Occipital lobe (tissue), 2 donors: ENCODE results near the gene SND1. TPM values are rescaled to one million over a fixed set of nuclear protein-coding genes. Genes with fewer than 3 reads are reported as not detected.

Experiments
- DNase-seq: peaks from one replicate; lab custom pipeline; 2025; lab: John Stamatoyannopoulos, UW
- total RNA-seq: library from RNA; depleted of rRNA; stranded (reverse); fragments of >200 nt; gene quantifications from one replicate; pipeline ENCODE4 v1.2.3, GENCODE V29; 2014

The SND1 gene
- total RNA-seq, 1 donor from 2014 or later: 65.8 TPM

GRCh38 chr7:127766831-127767459 is 115.0 kb downstream of the SND1 start:
- no peak for DNase-seq

- DNase-seq: no peak
Observed at GRCh38 chr7:127768241-127768640, 116.2 kb downstream of the SND1 start.

GRCh38 chr7:127769137-127769536 is 117.1 kb downstream of the SND1 start:
- no peak for DNase-seq

- DNase-seq: no peak
Observed at GRCh38 chr7:127769696-127770400, 117.9 kb downstream of the SND1 start.

- DNase-seq: no peak
Observed at GRCh38 chr7:127770885-127771284, 118.9 kb downstream of the SND1 start.

- DNase-seq: no peak
Observed at GRCh38 chr7:127771707-127772106, 119.7 kb downstream of the SND1 start.

- DNase-seq: no peak
Observed at GRCh38 chr7:127776776-127777386, 124.9 kb downstream of the SND1 start.

- DNase-seq: no peak
Observed at GRCh38 chr7:127780489-127780888, 128.5 kb downstream of the SND1 start.

- no peak for DNase-seq
Observed at GRCh38 chr7:127781081-127781480, 129.1 kb downstream of the SND1 start.

GRCh38 chr7:127782075-127782474 is 130.1 kb downstream of the SND1 start:
- no peak for DNase-seq

GRCh38 chr7:127782654-127783559 is 130.9 kb downstream of the SND1 start:
- DNase-seq: no peak

- no peak for DNase-seq
Observed at GRCh38 chr7:127786184-127786583, 134.2 kb downstream of the SND1 start.

GRCh38 chr7:127789031-127789430 is 137.0 kb downstream of the SND1 start:
- DNase-seq: no peak

- no peak for DNase-seq
Observed at GRCh38 chr7:127791446-127792189, 139.6 kb downstream of the SND1 start.

- DNase-seq: no peak
Observed at GRCh38 chr7:127792528-127793342, 140.7 kb downstream of the SND1 start.

- DNase-seq: no peak
Observed at GRCh38 chr7:127793582-127793981, 141.6 kb downstream of the SND1 start.

GRCh38 chr7:127794136-127794535 is 142.1 kb downstream of the SND1 start:
- no peak for DNase-seq

- DNase-seq: peak; percentile 13
Observed at GRCh38 chr7:127794551-127794950, 142.6 kb downstream of the SND1 start.

GRCh38 chr7:127798023-127798422 is 146.0 kb downstream of the SND1 start:
- DNase-seq: no peak

GRCh38 chr7:127798769-127799372 is 146.9 kb downstream of the SND1 start:
- DNase-seq: no peak
